Kidney epithelial cell (primary cell): ENCODE data around the gene HHAT. TPM values are rescaled to one million over a fixed set of nuclear protein-coding genes. Genes with fewer than 3 reads are reported as not detected.

Experiments used
- DNase-seq: peaks from one replicate; pipeline ENCODE4 v3.0.0-alpha.2; 2010; ENCODE audit warnings: low read depth
- H3K27me3 ChIP-seq: 2 replicates; pipeline ENCODE4 v1.6.0; 2011; ENCODE audit warnings: low read length; ENCODE audit not compliant: control insufficient read depth, insufficient read depth
- H3K36me3 ChIP-seq: 2 replicates; pipeline ENCODE4 v1.5.1; 2011; ENCODE audit warnings: low read length; ENCODE audit not compliant: control insufficient read depth, insufficient read depth
- H3K4me3 ChIP-seq: 2 replicates; pipeline ENCODE4 v1.5.1; 2011; ENCODE audit warnings: low read depth, mild to moderate bottlenecking, control low read depth, low read length
- CTCF ChIP-seq: IDR thresholded peaks from 2 replicates; pipeline ENCODE4 v1.5.1; 2011; ENCODE audit warnings: mild to moderate bottlenecking, moderate library complexity, low read length, control low read depth, inconsistent platforms; ENCODE audit not compliant: insufficient read depth, poor library complexity, severe bottlenecking
- total RNA-seq: library from RNA; depleted of rRNA; stranded (reverse); fragments of >200 nt; gene quantifications from 2 replicates; pipeline ENCODE4 v1.2.3, GENCODE V29; 2015

HHAT gene
- total RNA-seq, 1 donor from 2014 or later: 15.0 TPM

- no peak overlapping the region for H3K4me3 ChIP-seq
- no peaks in the 10 kb centered on the region for H3K36me3 ChIP-seq
- DNase-seq: no peak
- TF ChIP-seq CTCF: no peak
- H3K27me3 ChIP-seq: no peaks in the 10 kb centered on the region
Measured at GRCh38 chr1:210475321-210475720, 146.6 kb downstream of the HHAT start.

- Histone ChIP-seq H3K27me3 (no peaks in the 10 kb centered on the region), H3K4me3 (no peak overlapping the region), H3K36me3 (no peaks in the 10 kb centered on the region)
- no peak for DNase-seq
- TF ChIP-seq CTCF: no peak
Measured at GRCh38 chr1:210475806-210476205, 147.1 kb downstream of the HHAT start.

- TF ChIP-seq CTCF: no peak
- no peak overlapping the region for H3K4me3 ChIP-seq
- no peaks in the 10 kb centered on the region for H3K27me3 ChIP-seq
- H3K36me3 ChIP-seq: no peaks in the 10 kb centered on the region
- no peak for DNase-seq
Measured at GRCh38 chr1:210476730-210477129, 148.0 kb downstream of the HHAT start.

- DNase-seq: no peak
- TF ChIP-seq CTCF: no peak
- Histone ChIP-seq H3K4me3 (no peak overlapping the region), H3K27me3 (no peaks in the 10 kb centered on the region), H3K36me3 (no peaks in the 10 kb centered on the region)
Measured at GRCh38 chr1:210477328-210477924, 148.7 kb downstream of the HHAT start.

GRCh38 chr1:210478820-210479219 is 150.1 kb downstream of the HHAT start:
- Histone ChIP-seq H3K36me3 (no peaks in the 10 kb centered on the region), H3K27me3 (no peaks in the 10 kb centered on the region), H3K4me3 (no peak overlapping the region)
- TF ChIP-seq CTCF: no peak
- no peak for DNase-seq

- no peaks in the 10 kb centered on the region for H3K27me3 ChIP-seq
- no peak for TF ChIP-seq CTCF
- no peak overlapping the region for H3K4me3 ChIP-seq
- no peaks in the 10 kb centered on the region for H3K36me3 ChIP-seq
- DNase-seq: no peak
Measured at GRCh38 chr1:210482491-210482890, 153.8 kb downstream of the HHAT start.
